ENCODE results near the gene SLC9A7. TPM values are rescaled to one million over a fixed set of nuclear protein-coding genes. Genes with fewer than 3 reads are reported as not detected.

Gene SLC9A7
- polyA plus RNA-seq, 4 donors = 4.2 to 5.5 (median 4.6) TPM

GRCh38 chrX:46618947-46619346 is 140.0 kb downstream of the SLC9A7 start:
- DNase-seq (ENCODE audit: low read depth in 4 of 4, low spot score in 3 of 4) = no peak

DNA sequence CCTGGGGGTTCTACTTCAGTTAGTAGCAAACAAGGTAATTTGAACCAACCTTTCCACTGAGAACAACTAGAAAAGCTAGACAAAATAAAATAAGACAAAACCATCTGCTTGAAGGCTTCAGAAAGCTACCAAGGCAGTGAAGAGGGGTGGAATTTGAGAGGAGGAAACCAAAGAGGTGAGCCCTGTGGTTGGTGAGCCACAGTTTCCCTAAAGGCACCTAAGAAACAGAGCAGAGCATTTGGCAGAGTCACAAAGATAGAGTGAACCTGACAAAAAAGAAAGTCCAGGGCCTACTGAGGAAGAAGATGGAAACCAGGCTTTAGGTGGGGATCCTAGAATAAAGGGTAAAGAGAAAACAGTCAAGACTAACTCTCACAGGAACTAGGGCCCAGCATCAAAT is 141.0 kb downstream of the SLC9A7 start:
- DNase-seq (ENCODE audit: low read depth in 4 of 4, low spot score in 3 of 4) = no peak

DNA sequence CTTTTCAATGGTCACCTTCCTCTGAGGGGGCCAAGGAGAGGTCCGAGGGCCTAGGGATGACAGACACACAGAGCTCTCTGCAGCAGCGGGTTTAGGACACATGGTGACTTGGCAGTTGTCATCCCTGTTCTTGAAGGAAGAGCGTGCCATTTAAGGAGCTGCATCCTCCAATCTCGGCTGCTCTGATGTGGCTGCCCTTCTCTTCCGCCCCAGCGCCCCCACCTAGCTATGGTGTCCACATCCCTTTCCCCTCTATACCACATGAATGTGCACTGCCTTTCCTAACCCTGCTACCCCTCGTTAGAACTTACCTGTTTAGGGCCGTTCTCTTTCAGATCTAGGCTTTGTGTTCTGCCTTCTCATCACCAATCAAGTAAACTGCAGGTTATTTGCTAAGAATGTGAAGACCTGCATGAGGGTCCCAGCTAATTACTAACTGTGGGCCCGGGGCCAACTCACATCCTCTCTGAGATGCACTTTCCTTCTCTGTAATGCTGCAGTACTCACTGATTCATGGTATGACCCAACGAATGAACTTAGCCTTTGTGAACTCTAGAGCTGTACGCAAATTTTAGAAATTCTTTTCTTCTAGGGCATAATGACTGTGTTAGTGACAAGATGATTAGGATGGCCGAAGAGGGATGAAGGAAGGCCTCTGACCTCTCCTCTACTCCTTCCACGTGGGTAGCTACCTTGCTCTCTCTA is 147.1 kb downstream of the SLC9A7 start:
- no peak for DNase-seq (ENCODE audit: low read depth in 4 of 4, low spot score in 3 of 4)

GRCh38 chrX:46610070-46610658 is 148.8 kb downstream of the SLC9A7 start:
- no peak for DNase-seq (ENCODE audit: low read depth in 4 of 4, low spot score in 3 of 4)

GRCh38 chrX:46607916-46608315 is 151.0 kb downstream of the SLC9A7 start:
- DNase-seq (ENCODE audit: low read depth in 4 of 4, low spot score in 3 of 4) = no peak

DNA sequence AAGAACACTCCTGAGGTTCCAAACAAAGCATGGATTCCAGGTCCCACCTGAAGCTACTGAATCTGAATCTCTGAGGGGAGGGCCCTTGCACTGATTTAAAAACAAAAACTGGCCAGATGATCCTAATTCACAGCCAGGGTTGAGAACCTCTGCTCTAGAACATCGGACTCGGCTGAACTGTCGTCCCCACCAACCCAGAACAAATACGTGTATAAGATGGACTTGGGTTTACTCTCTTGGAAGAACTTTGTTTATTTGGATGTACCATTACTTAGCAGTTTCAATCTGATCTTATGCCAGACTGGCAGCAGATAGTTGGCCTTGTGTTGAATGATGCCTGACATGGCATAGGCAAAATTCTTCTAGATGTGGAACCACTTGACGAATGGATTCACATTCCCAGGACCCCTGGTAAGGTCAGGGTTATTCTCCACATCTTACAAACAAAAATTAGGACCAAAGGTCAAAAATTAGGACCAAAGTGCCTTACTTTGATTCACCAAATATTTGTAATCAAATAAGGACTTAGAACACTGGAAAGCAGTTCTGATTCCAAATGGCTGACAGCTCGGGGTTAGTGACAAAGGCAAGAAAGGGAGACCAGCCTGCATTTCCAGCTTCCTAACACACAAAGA is 156.3 kb downstream of the SLC9A7 start:
- no peak for DNase-seq (ENCODE audit: low read depth in 4 of 4, low spot score in 3 of 4)

- no peak for DNase-seq (ENCODE audit: low read depth in 4 of 4, low spot score in 3 of 4)
These were observed 157.6 kb downstream of the SLC9A7 start for GRCh38 chrX:46601283-46601682.

GRCh38 chrX:46599051-46599560 is 159.8 kb downstream of the SLC9A7 start:
- no peak for DNase-seq (ENCODE audit: low read depth in 4 of 4, low spot score in 3 of 4)

DNA sequence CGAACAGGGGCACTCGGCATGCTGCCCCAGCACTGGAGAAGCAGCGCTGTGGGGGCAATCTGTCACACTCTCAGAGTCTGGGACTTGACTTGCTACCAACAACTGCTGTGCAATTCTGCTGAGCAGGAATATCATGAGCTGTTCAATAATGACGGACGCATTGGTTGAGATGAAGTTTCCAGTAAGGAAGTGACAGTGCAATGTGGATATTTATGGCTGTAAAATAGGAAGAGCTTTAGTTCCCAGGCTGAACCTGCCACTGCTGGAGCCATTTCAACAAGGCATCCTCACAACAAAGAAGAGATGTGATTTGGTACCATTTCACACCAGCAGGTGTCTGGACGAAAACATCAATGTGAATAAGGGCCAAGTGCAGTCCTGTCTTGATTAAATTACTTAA is 161.1 kb downstream of the SLC9A7 start:
- no peak for DNase-seq (ENCODE audit: low read depth in 4 of 4, low spot score in 3 of 4)

DNA sequence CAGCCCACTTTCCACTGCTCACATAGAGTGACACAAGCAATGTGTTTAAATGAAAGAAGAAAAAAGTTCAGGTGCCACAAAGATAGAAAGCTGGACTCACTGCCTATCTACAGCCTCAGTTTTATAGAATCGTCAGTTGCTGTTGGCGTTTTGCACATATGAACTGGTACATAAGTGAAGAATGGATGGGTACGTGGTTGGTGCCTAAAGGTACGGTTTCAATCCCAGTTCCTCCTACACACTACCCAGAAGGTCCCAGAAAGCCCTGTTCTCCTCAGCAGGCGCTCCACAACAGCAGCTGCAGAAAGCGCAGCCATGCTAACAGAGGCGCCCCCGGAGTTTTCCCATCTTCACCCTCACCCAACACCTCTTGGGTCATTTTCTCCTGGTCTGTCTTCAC is 161.7 kb downstream of the SLC9A7 start:
- no peak for DNase-seq (ENCODE audit: low read depth in 4 of 4, low spot score in 3 of 4)

- no peak for DNase-seq (ENCODE audit: low read depth in 4 of 4, low spot score in 3 of 4)
These were observed 163.8 kb downstream of the SLC9A7 start for GRCh38 chrX:46595084-46595483.

- DNase-seq (ENCODE audit: low read depth in 4 of 4, low spot score in 3 of 4) = no peak
These were observed 168.8 kb downstream of the SLC9A7 start for GRCh38 chrX:46589977-46590723.

DNA sequence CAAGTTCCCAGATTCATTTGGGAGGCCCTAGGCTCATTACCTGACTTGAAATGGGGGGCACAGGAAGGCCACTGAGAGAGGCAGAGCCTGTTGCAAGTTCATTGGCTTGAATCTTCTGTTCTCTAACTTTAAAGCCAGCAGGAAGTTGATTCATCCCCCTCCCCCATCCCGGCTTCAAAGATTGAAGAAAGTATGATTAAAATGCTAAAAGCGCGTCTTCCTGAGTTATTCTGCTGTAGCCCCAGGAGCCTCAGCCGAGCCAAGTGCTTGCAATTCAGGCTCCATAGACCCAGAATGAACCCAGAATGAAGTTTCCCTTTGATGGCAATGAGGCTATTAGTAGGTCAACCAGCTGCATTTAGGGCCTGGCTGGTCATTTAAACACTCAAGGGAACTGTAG is 170.7 kb downstream of the SLC9A7 start:
- no peak for DNase-seq (ENCODE audit: low read depth in 4 of 4, low spot score in 3 of 4)

DNA sequence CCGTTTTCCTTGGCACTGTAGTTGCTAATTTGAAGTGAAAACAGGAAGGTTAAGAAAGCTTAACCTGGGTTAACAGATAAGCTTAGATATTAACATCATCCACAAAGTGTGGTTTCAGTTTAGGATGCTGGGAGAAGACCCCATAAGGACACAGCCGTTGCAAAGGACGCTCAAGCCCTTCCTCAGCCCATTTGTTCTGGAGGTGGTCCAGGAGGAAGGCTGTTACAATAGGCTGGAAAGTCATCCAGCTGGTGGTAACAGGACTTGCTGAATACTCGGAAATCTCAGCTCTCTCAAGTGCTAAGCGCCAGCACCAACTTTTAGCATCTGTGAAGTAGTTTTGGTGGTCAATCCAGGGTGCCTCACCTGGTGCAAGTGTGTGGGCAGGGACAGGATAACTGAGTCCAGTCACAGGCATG is 171.2 kb downstream of the SLC9A7 start:
- DNase-seq (ENCODE audit: low read depth in 4 of 4, low spot score in 3 of 4) = no peak

- DNase-seq (ENCODE audit: low read depth in 4 of 4, low spot score in 3 of 4) = no peak
These were observed 171.8 kb downstream of the SLC9A7 start for GRCh38 chrX:46587158-46587557.

GRCh38 chrX:46584736-46585135 is 174.2 kb downstream of the SLC9A7 start:
- DNase-seq (ENCODE audit: low read depth in 4 of 4, low spot score in 3 of 4) = no peak

- no peak for DNase-seq (ENCODE audit: low read depth in 4 of 4, low spot score in 3 of 4)
These were observed 176.0 kb downstream of the SLC9A7 start for GRCh38 chrX:46582966-46583365.

- no peak for DNase-seq (ENCODE audit: low read depth in 4 of 4, low spot score in 3 of 4)
These were observed 176.6 kb downstream of the SLC9A7 start for GRCh38 chrX:46582325-46582724.

DNA sequence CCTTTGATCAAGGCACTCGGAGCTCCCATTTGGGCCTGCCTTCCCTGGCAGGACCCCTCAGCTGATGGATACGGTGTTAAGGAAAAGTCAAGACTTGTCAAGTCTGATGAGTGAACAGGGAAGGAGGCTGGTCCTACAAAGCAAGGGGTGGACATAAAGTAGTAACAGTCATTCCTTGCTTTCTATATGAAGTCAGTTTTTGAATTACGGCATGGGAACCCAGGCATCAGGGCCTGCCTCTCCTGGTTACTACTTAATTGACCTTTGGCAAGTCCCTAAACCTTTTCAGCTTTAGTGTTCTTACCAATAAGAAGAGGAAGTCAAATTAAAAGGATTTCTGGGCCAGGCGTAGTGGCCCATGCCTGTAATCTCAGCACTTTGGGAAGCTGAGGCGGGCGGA is 178.3 kb downstream of the SLC9A7 start:
- no peak for DNase-seq (ENCODE audit: low read depth in 4 of 4, low spot score in 3 of 4)

DNA sequence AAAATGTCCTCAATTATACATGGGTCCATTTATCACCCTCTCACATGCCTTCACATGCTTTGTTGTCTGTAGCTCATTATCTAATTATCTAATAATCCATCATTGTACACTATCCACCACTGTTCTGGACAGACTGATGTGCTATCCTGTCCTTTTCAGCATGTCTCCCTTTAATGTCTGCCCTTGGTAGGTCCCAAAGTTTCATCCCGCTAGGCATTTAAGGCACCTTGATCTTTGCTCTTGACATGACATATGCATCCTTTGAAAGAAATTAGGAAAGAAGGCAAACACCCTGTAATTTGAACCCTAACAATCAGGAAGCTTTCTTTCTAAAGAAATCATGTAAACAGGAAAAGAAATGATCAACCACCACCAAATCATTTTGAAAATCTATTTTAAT is 179.7 kb downstream of the SLC9A7 start:
- DNase-seq (ENCODE audit: low read depth in 4 of 4, low spot score in 3 of 4) = no peak

Measured in left renal pelvis (tissue), 4 donors.